HEK293 (cell line): ENCODE data around the gene TMEM131L.
"Not testable (repeated sequence)": the region's sequence is repeated elsewhere in the genome, so short reads cannot be mapped to it uniquely, and the experiment has no call there.

Experiments used
- CTCF ChIA-PET: fragments of 350-600 bp; formaldehyde crosslinking; extraction: SDS; loops from one replicate; lab custom pipeline; 2021; ENCODE audit warnings: antibody characterized with exemption; lab: Yijun Ruan, JAX
- POLR2A ChIA-PET: fragments of 300-600 bp; formaldehyde crosslinking; extraction: SDS; loops from one replicate; lab custom pipeline; 2020; ENCODE audit warnings: antibody characterized with exemption, inconsistent platforms; lab: Yijun Ruan, JAX
- H3K27ac ChIP-seq: fragments of 200-500 bp; sonication (Bioruptor generic); 2 replicates; pipeline ENCODE4 v1.5.1; 2014; ENCODE audit warnings: low read depth, low read length, control low read depth, inconsistent platforms; ENCODE audit errors: extremely low read depth
- H3K36me3 ChIP-seq, 2 experiments: fragments of 200-500 bp in 1 of 2; sonication (Bioruptor generic) in 1 of 2; 1 replicate in 1 of 2; 2 replicates in 1 of 2; pipeline ENCODE4 v1.5.1; 2014 to 2017; ENCODE audit warnings: inconsistent platforms in 2 of 2, low read length in 2 of 2; ENCODE audit not compliant: control insufficient read depth in 2 of 2, insufficient read depth in 1 of 2
- H3K4me1 ChIP-seq: fragments of 200-500 bp; sonication (Bioruptor generic); 2 replicates; pipeline ENCODE4 v1.5.1; 2014; ENCODE audit warnings: mild to moderate bottlenecking, low read length, inconsistent platforms; ENCODE audit not compliant: control insufficient read depth, insufficient read depth
- H3K4me3 ChIP-seq: 2 replicates; pipeline ENCODE4 v1.5.1; 2011; ENCODE audit warnings: low read depth, mild to moderate bottlenecking, control low read depth, low read length, moderate library complexity
- H3K9me3 ChIP-seq: fragments of 200-500 bp; sonication (Bioruptor generic); 2 replicates; pipeline ENCODE4 v1.5.1; 2014; ENCODE audit warnings: low read depth, low read length, inconsistent platforms; ENCODE audit not compliant: control insufficient read depth, insufficient read depth
- BCL6B ChIP-seq: fragments of 450-650 bp; formaldehyde crosslinking; IDR thresholded peaks from 2 replicates; pipeline ENCODE4 v1.5.1; 2017; ENCODE audit warnings: missing biosample characterization, missing genetic modification characterization
- GFI1B ChIP-seq: fragments of 450-650 bp; formaldehyde crosslinking; IDR thresholded peaks from 2 replicates; pipeline ENCODE4 v1.5.1; 2016; ENCODE audit warnings: missing biosample characterization, missing genetic modification characterization
- PRDM10 ChIP-seq: fragments of 450-650 bp; formaldehyde crosslinking; IDR thresholded peaks from 2 replicates; pipeline ENCODE4 v1.5.1; 2016; ENCODE audit warnings: missing biosample characterization, missing genetic modification characterization
- PRDM2 ChIP-seq: fragments of 450-650 bp; formaldehyde crosslinking; IDR thresholded peaks from 2 replicates; pipeline ENCODE4 v1.5.1; 2016; ENCODE audit warnings: missing biosample characterization, missing genetic modification characterization, borderline replicate concordance
- ZFP3 ChIP-seq: fragments of 450-650 bp; formaldehyde crosslinking; IDR thresholded peaks from 2 replicates; pipeline ENCODE4 v1.5.1; 2016; ENCODE audit warnings: low read depth, missing biosample characterization, missing genetic modification characterization
- ZNF19 ChIP-seq: fragments of 450-650 bp; formaldehyde crosslinking; IDR thresholded peaks from 2 replicates; pipeline ENCODE4; 2016; ENCODE audit warnings: missing biosample characterization, missing genetic modification characterization, low read depth
- ZNF23 ChIP-seq: fragments of 450-650 bp; formaldehyde crosslinking; IDR thresholded peaks from 2 replicates; pipeline ENCODE4 v1.5.1; 2016; ENCODE audit warnings: missing biosample characterization, missing genetic modification characterization, borderline replicate concordance
- ZNF266 ChIP-seq: fragments of 450-650 bp; formaldehyde crosslinking; IDR thresholded peaks from 2 replicates; pipeline ENCODE4 v1.5.1; 2016; ENCODE audit warnings: missing biosample characterization, missing genetic modification characterization, low read depth
- ZNF292 ChIP-seq: fragments of 450-650 bp; formaldehyde crosslinking; IDR thresholded peaks from 2 replicates; pipeline ENCODE4 v1.5.1; 2016; ENCODE audit warnings: low read depth, missing biosample characterization, missing genetic modification characterization, borderline replicate concordance
- ZNF426 ChIP-seq: fragments of 450-650 bp; formaldehyde crosslinking; IDR thresholded peaks from 2 replicates; pipeline ENCODE4 v1.5.1; 2017; ENCODE audit warnings: missing biosample characterization, missing genetic modification characterization, mild to moderate bottlenecking, inconsistent platforms, moderate library complexity
- ZNF624 ChIP-seq: fragments of 450-650 bp; formaldehyde crosslinking; IDR thresholded peaks from 2 replicates; pipeline ENCODE4 v1.5.1; 2017; ENCODE audit warnings: missing biosample characterization, missing genetic modification characterization
- ZNF639 ChIP-seq: fragments of 450-650 bp; formaldehyde crosslinking; IDR thresholded peaks from 2 replicates; pipeline ENCODE4 v1.5.1; 2016; ENCODE audit warnings: missing biosample characterization, missing genetic modification characterization
- ZNF645 ChIP-seq: fragments of 450-650 bp; formaldehyde crosslinking; IDR thresholded peaks from 2 replicates; pipeline ENCODE4; 2016; ENCODE audit warnings: missing biosample characterization, missing genetic modification characterization
- ZNF692 ChIP-seq: fragments of 450-650 bp; formaldehyde crosslinking; IDR thresholded peaks from 2 replicates; pipeline ENCODE4 v1.5.1; 2016; ENCODE audit warnings: missing biosample characterization, missing genetic modification characterization
- ZNF785 ChIP-seq: fragments of 450-650 bp; formaldehyde crosslinking; IDR thresholded peaks from 2 replicates; pipeline ENCODE4 v1.5.1; 2016; ENCODE audit warnings: missing biosample characterization, missing genetic modification characterization
- ZNF792 ChIP-seq: fragments of 450-650 bp; formaldehyde crosslinking; IDR thresholded peaks from 2 replicates; pipeline ENCODE4 v1.5.1; 2016; ENCODE audit warnings: missing biosample characterization, missing genetic modification characterization

The TMEM131L gene

GRCh38 chr4:153663667-153664066, 197.5 kb downstream of the TMEM131L start (continued):
- TF ChIP-seq PRDM10 (no peak), ZNF624 (no peak), ZNF266 (tag by site-specific recombination) (no peak), ZNF292 (tag by site-specific recombination) (no peak)

GRCh38 chr4:153666505-153666904, 200.3 kb downstream of the TMEM131L start:
- POLR2A ChIA-PET, H3K4me3 ChIP-seq, CTCF ChIA-PET, H3K4me1 ChIP-seq, H3K36me3 ChIP-seq, H3K27ac ChIP-seq, H3K9me3 ChIP-seq: not testable (repeated sequence)

GRCh38 chr4:153668647-153669046, 202.5 kb downstream of the TMEM131L start:
- Histone ChIP-seq H3K4me3 (no peak overlapping the region), H3K4me1 (no peaks in the 10 kb centered on the region), H3K36me3 (no peaks in the 10 kb centered on the region), H3K9me3 (no peaks in the 10 kb centered on the region), H3K27ac (no peak overlapping the region)
- ChIA-PET POLR2A (no interaction called here), CTCF (no interaction called here)
- no peak for TF ChIP-seq BCL6B (tag by site-specific recombination)
- no peak for TF ChIP-seq ZNF792 (tag by site-specific recombination)
- no peak for TF ChIP-seq ZNF639 (tag by site-specific recombination)
- no peak for TF ChIP-seq ZNF426 (tag by site-specific recombination)
- no peak for TF ChIP-seq ZNF19 (tag by site-specific recombination)
- no peak for TF ChIP-seq GFI1B (tag by site-specific recombination)
- no peak for TF ChIP-seq ZNF645 (tag by site-specific recombination)
- TF ChIP-seq PRDM2: no peak
- no peak for TF ChIP-seq ZNF692
- TF ChIP-seq ZFP3 (tag by site-specific recombination): no peak
- TF ChIP-seq ZNF23 (tag by site-specific recombination): no peak
- no peak for TF ChIP-seq ZNF785
